ENCODE data around the gene DNM3.

DNM3 gene

DNA sequence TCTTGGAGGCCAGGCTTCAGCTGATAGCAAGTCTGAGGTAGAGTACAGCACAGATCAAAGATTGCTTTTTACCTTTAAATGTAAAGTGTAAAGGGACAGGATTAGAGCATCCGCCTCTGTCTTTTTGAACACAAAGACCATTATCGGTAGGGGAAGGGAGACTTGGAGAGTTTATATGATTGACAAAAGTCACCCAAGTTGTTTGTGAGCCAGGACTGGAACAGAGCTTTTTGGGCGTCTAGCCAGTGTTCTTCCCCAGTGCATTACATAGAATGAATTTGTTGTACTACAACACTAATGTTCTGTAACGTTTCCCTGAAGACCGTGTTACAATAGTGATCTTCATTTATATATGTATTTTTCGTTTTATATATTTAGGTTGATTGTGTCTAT lies 611.9 kb downstream of the DNM3 start:
- no peak for DNase-seq (ENCODE audit: low read depth in 2 of 2)

DNA sequence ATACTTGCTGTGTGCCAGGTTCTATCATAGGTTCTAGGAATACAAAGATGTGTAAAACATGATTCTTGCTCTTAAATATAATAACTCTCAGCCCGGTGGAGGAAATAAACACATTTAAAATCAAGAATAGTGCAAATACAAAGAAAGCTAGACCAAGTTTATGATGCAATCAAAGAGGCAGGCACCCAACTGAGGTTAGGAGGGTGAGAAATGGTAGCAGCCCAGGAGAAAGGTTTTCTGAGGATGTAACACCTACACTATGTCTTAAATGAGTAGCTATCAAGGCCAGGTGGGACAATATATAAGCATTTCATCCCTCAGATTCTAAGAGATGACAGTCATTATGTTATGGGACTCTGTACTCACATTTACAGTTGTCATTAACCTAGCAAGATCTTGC lies 612.3 kb downstream of the DNM3 start:
- no peak for DNase-seq (ENCODE audit: low read depth in 2 of 2)

DNA sequence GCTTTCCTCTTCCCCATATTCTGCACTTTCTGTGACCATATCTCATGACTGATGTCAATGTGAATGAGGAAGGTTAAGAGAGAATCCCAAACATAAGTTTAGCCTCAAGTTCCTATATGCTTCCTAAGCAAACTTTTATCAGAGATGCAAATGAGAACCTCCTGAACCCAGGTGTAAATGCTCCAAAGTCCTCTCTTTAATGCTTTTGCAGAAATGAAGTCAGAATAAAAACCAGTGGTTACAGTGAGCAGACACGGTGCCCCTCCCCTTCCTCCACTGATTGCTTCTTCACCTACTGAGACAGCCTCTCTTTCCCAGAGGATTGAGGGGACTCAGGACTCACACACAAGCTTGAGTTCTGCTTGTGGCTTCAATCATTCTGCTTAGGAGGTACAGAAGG lies 614.2 kb downstream of the DNM3 start:
- no peak for DNase-seq (ENCODE audit: low read depth in 2 of 2)

DNA sequence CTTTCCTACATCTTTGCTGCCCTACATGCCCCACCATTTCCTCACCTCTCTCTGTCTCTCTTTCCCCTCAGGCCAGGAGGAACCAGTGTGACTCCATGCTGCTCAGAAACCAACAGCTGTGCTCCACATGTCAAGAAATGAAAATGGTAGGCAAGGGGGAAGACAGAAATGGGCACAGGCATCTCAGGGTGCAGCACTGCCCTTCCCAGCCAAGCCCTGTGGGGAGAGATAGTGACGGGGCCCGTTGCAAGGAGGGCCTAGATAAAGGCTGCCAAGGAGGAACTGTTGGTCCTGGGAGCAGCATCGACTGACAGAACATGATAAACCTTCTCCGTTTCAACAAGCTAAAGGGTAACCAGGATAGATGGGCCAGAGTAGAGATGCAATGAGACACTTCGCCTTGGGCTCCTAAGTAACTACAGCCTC lies 615.1 kb downstream of the DNM3 start:
- no peak for DNase-seq (ENCODE audit: low read depth in 2 of 2)

DNA sequence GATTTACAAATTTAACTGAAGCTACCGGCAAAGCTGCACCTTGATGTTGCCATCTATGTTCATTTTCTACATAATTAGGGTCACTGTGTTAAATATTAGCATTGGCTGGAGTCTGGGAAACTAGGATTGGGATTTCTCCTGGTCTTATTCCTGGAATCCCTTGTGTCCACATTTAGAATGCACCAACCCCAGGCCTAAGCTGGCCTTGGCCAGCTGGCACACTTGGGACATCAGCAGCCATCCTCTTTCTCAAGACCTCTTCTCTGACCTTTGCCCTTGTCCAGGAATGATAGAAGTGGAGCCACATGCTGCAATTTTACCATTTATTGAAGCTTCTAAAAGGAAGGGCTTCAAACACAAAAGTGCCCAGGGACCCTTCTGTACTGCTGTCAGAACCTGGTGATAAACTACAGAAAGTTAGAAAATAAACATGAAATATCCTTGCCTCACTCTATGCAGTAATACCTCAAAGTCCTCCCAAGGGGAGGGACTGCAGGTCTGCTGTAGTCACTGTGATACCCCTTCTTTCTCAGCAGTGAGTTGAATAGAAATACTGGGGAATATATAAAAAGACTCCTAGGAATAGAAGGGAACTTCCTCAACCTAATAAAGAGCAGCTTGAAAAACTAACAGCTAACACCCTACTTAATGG lies 616.3 kb downstream of the DNM3 start:
- no peak for DNase-seq (ENCODE audit: low read depth in 2 of 2)

DNA sequence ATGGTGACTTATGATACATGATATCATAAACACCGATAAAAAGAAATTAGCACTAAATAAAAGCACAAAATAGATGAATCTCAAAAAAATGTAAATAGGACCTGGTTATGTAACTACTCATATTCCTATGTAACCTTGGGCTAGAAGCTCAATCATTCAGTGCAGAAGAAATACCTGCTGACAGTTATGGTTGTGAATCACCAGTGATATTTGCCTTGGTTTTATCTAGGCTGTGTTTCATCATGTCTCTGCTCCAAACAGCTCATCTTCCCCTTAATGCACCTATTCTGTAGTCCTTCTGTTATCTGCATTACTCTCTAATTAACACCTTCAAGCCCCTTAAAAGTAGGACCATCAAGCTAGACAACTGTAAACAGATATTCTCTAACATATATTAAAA lies 618.9 kb downstream of the DNM3 start:
- no peak for DNase-seq (ENCODE audit: low read depth in 2 of 2)

DNA sequence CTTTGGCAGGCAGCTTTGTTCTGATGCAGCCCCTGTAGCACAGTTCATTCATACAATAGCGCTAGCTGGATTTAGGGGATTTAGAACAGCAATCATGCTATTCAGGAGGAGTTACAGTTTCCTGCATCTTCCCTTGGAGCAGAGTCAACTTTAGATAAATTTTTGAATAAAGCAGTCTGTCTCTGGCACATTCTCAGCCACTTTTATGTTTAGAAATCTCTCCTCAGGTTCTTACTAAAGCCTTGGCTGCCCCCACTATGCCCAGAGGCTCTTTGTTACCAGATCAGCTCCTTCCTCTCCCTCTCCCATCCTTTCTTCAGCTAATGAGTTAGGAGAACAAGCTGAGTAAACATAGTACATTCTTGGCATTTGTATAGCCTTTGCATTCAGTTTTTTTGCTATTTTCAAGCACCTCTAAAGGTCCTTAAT lies 619.6 kb downstream of the DNM3 start:
- DNase-seq (ENCODE audit: low read depth in 2 of 2) = no peak

All from stimulated activated CD8-positive, alpha-beta memory T cell treated with anti-CD3 and anti-CD28 coated beads, Interleukin-15, amount 100 ng/mL, for 48 hours (primary cell).